Gastroesophageal sphincter (tissue), 4 donors: ENCODE measurements around the gene ARHGAP1. TPM values are rescaled to one million over a fixed set of nuclear protein-coding genes. Genes with fewer than 3 reads are reported as not detected.

ENCODE experiments used
- ATAC-seq: fragments of 150-250 bp; one replicate; pipeline ENCODE4 v1.9.1; 2016; ENCODE audit warnings: mild to moderate bottlenecking, moderate library complexity
- H3K27ac ChIP-seq, 4 donors: fragments of 200-600 bp; sonication (generic) in 3 of 4; 1 replicate in 3 of 4; 2 replicates in 1 of 4; pipeline ENCODE4 v1.5.1; 2016 to 2019
- H3K27me3 ChIP-seq: fragments of 200-600 bp; sonication (generic); one replicate; pipeline ENCODE4 v1.5.1; 2019
- H3K36me3 ChIP-seq, 2 donors: fragments of 200-600 bp; sonication (generic); one replicate each; pipeline ENCODE4 v1.5.1; 2019; ENCODE audit warnings: control low read depth in 1 of 2
- H3K4me1 ChIP-seq, 3 donors: fragments of 200-600 bp; sonication (generic); 1 replicate in 2 of 3; 2 replicates in 1 of 3; pipeline ENCODE4 v1.5.1; 2016 to 2019; ENCODE audit warnings: control low read depth in 2 of 3
- H3K4me3 ChIP-seq, 2 donors: fragments of 200-600 bp; sonication (generic); one replicate each; pipeline ENCODE4 v1.5.1; 2019; ENCODE audit warnings: mild to moderate bottlenecking in 1 of 2, moderate library complexity in 1 of 2
- H3K9me3 ChIP-seq, 3 donors: fragments of 200-600 bp; sonication (generic); one replicate each; pipeline ENCODE4 v1.5.1; 2017 to 2019; ENCODE audit warnings: control low read depth in 2 of 3
- CTCF ChIP-seq, 4 experiments: fragments of 200-600 bp in 2 of 4; fragments of 450-650 bp in 2 of 4; sonication (generic) in 1 of 4; IDR thresholded peaks; one replicate each; pipeline ENCODE4 v1.5.1; 2017 to 2019; ENCODE audit warnings: antibody characterized with exemption in 4 of 4, mild to moderate bottlenecking in 2 of 4, moderate library complexity in 2 of 4
- EP300 ChIP-seq: sonication (generic); formaldehyde crosslinking; IDR thresholded peaks from one replicate; pipeline ENCODE4 v1.6.1; 2017; ENCODE audit warnings: antibody characterized with exemption, mild to moderate bottlenecking
- POLR2A ChIP-seq, 2 donors: fragments of 450-650 bp; IDR thresholded peaks; one replicate each; pipeline ENCODE4 v1.6.1; 2017; ENCODE audit warnings: antibody characterized with exemption in 2 of 2, mild to moderate bottlenecking in 2 of 2, moderate library complexity in 1 of 2
- POLR2AphosphoS5 ChIP-seq: sonication (generic); formaldehyde crosslinking; IDR thresholded peaks from one replicate; pipeline ENCODE4 v1.6.1; 2017; ENCODE audit warnings: antibody characterized with exemption
- WGBS, 2 donors: methylation state at CpG; one replicate each; pipeline ENCODE4 v1.1.5; 2018; ENCODE audit warnings: low coverage in 1 of 2; 5-methylcytosine and 5-hydroxymethylcytosine counted together
- total RNA-seq, 4 donors: library from RNA; depleted of rRNA; stranded (reverse); fragments of >200 nt; gene quantifications; one replicate each; pipeline ENCODE4 v1.1.0, GENCODE V29; 2016

The ARHGAP1 gene
- total RNA-seq, 4 donors from 2014 or later, result 57.3 to 105 (median 64.0) TPM

- Histone ChIP-seq H3K27me3 (no peaks in the 10 kb centered on the region), H3K27ac (no peak overlapping the region), H3K4me1 (no peaks in the 10 kb centered on the region), H3K36me3 (no peaks in the 10 kb centered on the region), H3K4me3 (no peak overlapping the region), H3K9me3 (no peaks in the 10 kb centered on the region)
- WGBS, 2 donors, result 52 to 80% methylated on average over 4 to 5 of the region's 24 CpGs
- TF ChIP-seq EP300, result no peak
- no peak for TF ChIP-seq POLR2A (IDR thresholded peaks at IDR 0.05)
- no peak for TF ChIP-seq CTCF (IDR thresholded peaks at IDR 0.05)
- no peak for TF ChIP-seq POLR2AphosphoS5
- ATAC-seq, result no peak
These were observed 28.9 kb upstream of the ARHGAP1 start for GRCh38 chr11:46729110-46730027.

GRCh38 chr11:46728659-46729040 lies 28.2 kb upstream of the ARHGAP1 start:
- 73 to 94% methylated on average over 5 to 7 of the region's 9 CpGs for WGBS, 2 donors
- no peak for TF ChIP-seq POLR2AphosphoS5
- no peak for TF ChIP-seq POLR2A (IDR thresholded peaks at IDR 0.05)
- TF ChIP-seq CTCF (IDR thresholded peaks at IDR 0.05), result no peak
- no peak for TF ChIP-seq EP300
- ATAC-seq, result no peak

GRCh38 chr11:46727952-46728658 lies 27.7 kb upstream of the ARHGAP1 start:
- TF ChIP-seq CTCF (IDR thresholded peaks at IDR 0.05), result no peak
- no peak for TF ChIP-seq POLR2AphosphoS5
- Histone ChIP-seq H3K27ac (no peak overlapping the region), H3K36me3 (no peaks in the 10 kb centered on the region), H3K4me1 (no peaks in the 10 kb centered on the region), H3K4me3 (no peak overlapping the region), H3K27me3 (no peaks in the 10 kb centered on the region), H3K9me3 (no peaks in the 10 kb centered on the region)
- WGBS, 2 donors, result 63 to 95% methylated on average over 2 to 4 of the region's 17 CpGs
- no peak for ATAC-seq

More at GRCh38 chr11:46728659-46729040, 28.2 kb upstream of the ARHGAP1 start:
- no peak overlapping the region for H3K27ac ChIP-seq
- H3K36me3 ChIP-seq, result no peaks in the 10 kb centered on the region
- no peaks in the 10 kb centered on the region for H3K27me3 ChIP-seq
- H3K9me3 ChIP-seq, result no peaks in the 10 kb centered on the region
- no peaks in the 10 kb centered on the region for H3K4me1 ChIP-seq
- no peak overlapping the region for H3K4me3 ChIP-seq

GRCh38 chr11:46726206-46726862 lies 25.9 kb upstream of the ARHGAP1 start:
- WGBS, 2 donors, result 90 to 93% methylated on average over 9 to 18 of the region's 26 CpGs
- Histone ChIP-seq H3K27me3 (no peaks in the 10 kb centered on the region), H3K4me1 (no peaks in the 10 kb centered on the region), H3K36me3 (no peaks in the 10 kb centered on the region), H3K9me3 (no peaks in the 10 kb centered on the region), H3K27ac (no peak overlapping the region), H3K4me3 (no peak overlapping the region)
- TF ChIP-seq EP300 (no peak), CTCF (IDR thresholded peaks at IDR 0.05) (no peak)
- ATAC-seq, result no peak
